ENCODE measurements around the gene RBM19.
"Not testable (repeated sequence)": the region's sequence is repeated elsewhere in the genome, so short reads cannot be mapped to it uniquely, and the experiment has no call there.

The RBM19 gene

DNA sequence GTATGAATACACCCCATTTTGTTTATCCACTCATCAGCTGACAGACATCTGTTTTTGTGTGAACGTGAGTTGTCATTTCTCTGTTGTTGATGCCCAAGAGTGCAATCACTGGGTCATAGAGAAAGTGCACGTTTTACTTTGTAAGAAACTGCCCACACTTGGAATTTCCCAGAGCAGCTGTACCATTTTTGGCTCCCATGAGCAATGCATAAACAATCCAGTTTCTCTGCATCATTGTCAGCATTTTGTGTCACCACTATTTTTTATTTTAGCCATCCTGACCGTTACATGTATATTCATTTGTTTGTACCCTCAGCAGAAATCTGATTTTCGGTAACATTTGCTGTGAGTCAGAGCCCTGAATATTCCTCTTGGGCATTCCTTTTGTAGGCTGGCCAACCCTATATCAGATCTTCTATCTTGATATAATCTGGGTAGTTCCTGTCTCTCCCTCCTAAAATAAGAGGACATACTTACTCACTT is 62.7 kb downstream of the RBM19 start:
- Histone ChIP-seq H3K4me2 (ENCODE audit: low read length) (no peak overlapping the region), H3K27ac (ENCODE audit: low read depth, low read length) (no peak overlapping the region), H3K4me1 (ENCODE audit: control insufficient read depth, low read length) (no peaks in the 10 kb centered on the region), H3K79me2 (ENCODE audit: control insufficient read depth, low read length) (no peaks in the 10 kb centered on the region), H3K4me3 (ENCODE audit: low read length) (no peak overlapping the region), H3K9me3 (ENCODE audit: control insufficient read depth, insufficient read depth, low read length) (no peaks in the 10 kb centered on the region), H3K9me2 (replicated peaks; ENCODE audit: control insufficient read depth, low read length) (no peaks in the 10 kb centered on the region), H4K20me1 (ENCODE audit: control insufficient read depth, insufficient read depth, low read depth, low read length) (no peaks in the 10 kb centered on the region), H3K27me3 (ENCODE audit: control insufficient read depth, low read length) (no peaks in the 10 kb centered on the region), H3K36me3 (ENCODE audit: control insufficient read depth, low read length) (peaks cover 10% of the 10 kb centered on the region; the same call in 1 of the 2 replicates), H3F3A (ENCODE audit: control insufficient read depth, insufficient read depth) (no peaks in the 10 kb centered on the region)
- TF ChIP-seq, protein P1, sequence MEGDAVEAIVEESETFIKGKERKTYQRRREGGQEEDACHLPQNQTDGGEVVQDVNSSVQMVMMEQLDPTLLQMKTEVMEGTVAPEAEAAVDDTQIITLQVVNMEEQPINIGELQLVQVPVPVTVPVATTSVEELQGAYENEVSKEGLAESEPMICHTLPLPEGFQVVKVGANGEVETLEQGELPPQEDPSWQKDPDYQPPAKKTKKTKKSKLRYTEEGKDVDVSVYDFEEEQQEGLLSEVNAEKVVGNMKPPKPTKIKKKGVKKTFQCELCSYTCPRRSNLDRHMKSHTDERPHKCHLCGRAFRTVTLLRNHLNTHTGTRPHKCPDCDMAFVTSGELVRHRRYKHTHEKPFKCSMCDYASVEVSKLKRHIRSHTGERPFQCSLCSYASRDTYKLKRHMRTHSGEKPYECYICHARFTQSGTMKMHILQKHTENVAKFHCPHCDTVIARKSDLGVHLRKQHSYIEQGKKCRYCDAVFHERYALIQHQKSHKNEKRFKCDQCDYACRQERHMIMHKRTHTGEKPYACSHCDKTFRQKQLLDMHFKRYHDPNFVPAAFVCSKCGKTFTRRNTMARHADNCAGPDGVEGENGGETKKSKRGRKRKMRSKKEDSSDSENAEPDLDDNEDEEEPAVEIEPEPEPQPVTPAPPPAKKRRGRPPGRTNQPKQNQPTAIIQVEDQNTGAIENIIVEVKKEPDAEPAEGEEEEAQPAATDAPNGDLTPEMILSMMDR (IDR thresholded peaks at IDR 0.05; ENCODE audit: low read depth, low read length, poor library complexity, severe bottlenecking) = no peak
- no peak for TF ChIP-seq EZH2phosphoT487 (IDR thresholded peaks at IDR 0.05; ENCODE audit: borderline replicate concordance, low read length)

DNA sequence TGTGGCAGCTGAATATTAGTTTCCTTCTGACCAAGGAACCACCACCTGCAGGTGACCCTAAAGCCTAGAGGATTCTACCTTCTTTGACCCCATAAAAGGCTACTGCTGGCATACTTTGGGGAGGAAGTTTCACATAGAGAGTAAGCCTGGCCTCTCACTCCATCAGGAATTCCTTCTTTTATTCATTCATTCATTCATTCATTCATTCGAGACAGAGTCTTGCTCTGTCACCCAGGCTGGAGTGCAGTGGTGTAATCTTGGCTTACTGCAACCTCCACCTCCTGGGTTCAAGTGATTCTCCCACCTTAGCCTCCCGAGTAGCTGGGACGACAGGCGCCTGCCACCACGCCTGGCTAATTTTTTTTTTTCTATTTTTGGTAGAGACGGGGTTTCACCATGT is 64.8 kb downstream of the RBM19 start:
- not testable (repeated sequence) for H3K4me1 ChIP-seq (ENCODE audit: control insufficient read depth, low read length); H3K4me2 ChIP-seq (ENCODE audit: low read length); H3K27ac ChIP-seq (ENCODE audit: low read depth, low read length); H3K79me2 ChIP-seq (ENCODE audit: control insufficient read depth, low read length); H3K9me3 ChIP-seq (ENCODE audit: control insufficient read depth, insufficient read depth, low read length); H3K4me3 ChIP-seq (ENCODE audit: low read length); H3F3A ChIP-seq (ENCODE audit: control insufficient read depth, insufficient read depth); H3K9me2 ChIP-seq (replicated peaks; ENCODE audit: control insufficient read depth, low read length); H3K27me3 ChIP-seq (ENCODE audit: control insufficient read depth, low read length); H4K20me1 ChIP-seq (ENCODE audit: control insufficient read depth, insufficient read depth, low read depth, low read length)
- H3K36me3 ChIP-seq (ENCODE audit: control insufficient read depth, low read length) = peaks cover 10% of the 10 kb centered on the region; the same call in 1 of the 2 replicates

DNA sequence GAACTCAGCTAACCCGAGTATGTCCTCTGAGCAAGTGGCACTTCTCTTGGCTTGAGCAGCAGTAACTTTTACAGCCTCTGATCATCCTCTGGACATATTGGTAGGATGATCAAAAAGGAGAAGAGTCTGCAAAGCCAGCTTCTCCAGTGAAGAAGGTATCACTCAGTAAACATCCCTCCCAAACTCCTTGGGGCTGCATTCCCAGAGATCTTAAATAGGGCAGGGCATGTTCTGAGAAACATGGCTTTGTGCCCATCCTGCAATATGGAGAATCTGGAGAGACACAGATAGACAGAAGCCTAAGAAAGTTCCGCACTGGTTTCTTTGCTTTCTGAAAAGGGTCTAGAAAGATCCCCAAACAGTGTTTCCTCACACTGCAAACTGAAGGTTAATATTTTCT is 65.4 kb downstream of the RBM19 start:
- Histone ChIP-seq H4K20me1 (ENCODE audit: control insufficient read depth, insufficient read depth, low read depth, low read length) (no peaks in the 10 kb centered on the region), H3K9me2 (replicated peaks; ENCODE audit: control insufficient read depth, low read length) (no peaks in the 10 kb centered on the region), H3K9me3 (ENCODE audit: control insufficient read depth, insufficient read depth, low read length) (no peaks in the 10 kb centered on the region), H3K27ac (ENCODE audit: low read depth, low read length) (no peak overlapping the region), H3K4me2 (ENCODE audit: low read length) (no peak overlapping the region), H3K4me3 (ENCODE audit: low read length) (no peak overlapping the region), H3K79me2 (ENCODE audit: control insufficient read depth, low read length) (no peaks in the 10 kb centered on the region), H3K4me1 (ENCODE audit: control insufficient read depth, low read length) (no peaks in the 10 kb centered on the region), H3K27me3 (ENCODE audit: control insufficient read depth, low read length) (no peaks in the 10 kb centered on the region), H3K36me3 (ENCODE audit: control insufficient read depth, low read length) (peaks cover 10% of the 10 kb centered on the region; the same call in 1 of the 2 replicates), H3F3A (ENCODE audit: control insufficient read depth, insufficient read depth) (no peaks in the 10 kb centered on the region)
- TF ChIP-seq, protein P1 (IDR thresholded peaks at IDR 0.05; ENCODE audit: low read depth, low read length, poor library complexity, severe bottlenecking) = no peak
- no peak for TF ChIP-seq EZH2phosphoT487 (IDR thresholded peaks at IDR 0.05; ENCODE audit: borderline replicate concordance, low read length)

DNA sequence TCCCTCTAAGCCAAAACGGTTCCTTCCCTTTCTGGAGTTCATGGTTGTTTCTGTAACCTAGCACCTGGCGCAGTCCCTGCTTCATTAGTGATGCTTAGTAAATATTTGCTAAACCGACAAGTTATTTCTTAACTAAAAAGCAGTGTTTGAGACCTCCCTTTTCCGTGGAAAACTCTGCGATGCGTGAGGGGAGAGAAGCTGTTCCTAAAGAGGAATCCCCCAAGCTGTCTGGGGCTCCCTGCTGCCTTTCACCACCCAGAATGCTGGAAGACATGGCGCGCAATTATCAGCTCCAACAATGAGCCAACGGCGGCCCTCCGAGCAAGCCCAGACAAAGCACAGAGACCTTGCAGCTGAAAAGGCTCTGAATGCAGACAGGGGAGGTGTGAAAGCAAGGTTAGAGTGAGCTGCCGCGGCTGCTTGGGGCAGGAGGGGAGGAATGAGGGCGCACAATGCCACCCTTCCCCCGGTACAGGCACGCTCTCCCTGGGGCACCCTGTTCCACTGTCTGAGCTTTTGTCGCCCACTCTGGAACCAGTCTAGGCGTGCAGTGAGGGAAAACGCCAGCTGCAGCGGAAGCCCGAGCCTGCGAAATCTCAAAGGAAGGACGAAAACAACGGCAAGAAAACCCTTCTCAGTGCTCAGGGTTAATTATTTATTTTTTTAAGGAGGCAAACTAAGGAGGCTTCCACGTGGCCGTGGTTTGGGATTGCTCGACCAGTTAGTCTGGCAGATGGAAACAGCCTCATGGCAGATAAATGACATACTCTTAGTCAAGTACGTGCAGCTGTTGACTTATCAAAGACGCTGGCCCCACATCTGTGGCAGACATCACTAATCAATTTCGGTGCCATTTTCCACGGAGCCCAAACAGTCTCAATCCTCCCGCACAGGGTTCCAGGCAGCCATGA is 66.3 kb downstream of the RBM19 start:
- H3F3A ChIP-seq (ENCODE audit: control insufficient read depth, insufficient read depth) = no peaks in the 10 kb centered on the region
- H3K9me3 ChIP-seq (ENCODE audit: control insufficient read depth, insufficient read depth, low read length) = no peaks in the 10 kb centered on the region
- H3K9me2 ChIP-seq (replicated peaks; ENCODE audit: control insufficient read depth, low read length) = no peaks in the 10 kb centered on the region
- H3K4me2 ChIP-seq (ENCODE audit: low read length) = no peak overlapping the region
- no peak for TF ChIP-seq EZH2phosphoT487 (IDR thresholded peaks at IDR 0.05; ENCODE audit: borderline replicate concordance, low read length)
- TF ChIP-seq, protein P1 (IDR thresholded peaks at IDR 0.05; ENCODE audit: low read depth, low read length, poor library complexity, severe bottlenecking) = no peak
- no peaks in the 10 kb centered on the region for H3K4me1 ChIP-seq (ENCODE audit: control insufficient read depth, low read length)
- no peak overlapping the region for H3K27ac ChIP-seq (ENCODE audit: low read depth, low read length)
- peaks cover 10% of the 10 kb centered on the region; the same call in 1 of the 2 replicates for H3K36me3 ChIP-seq (ENCODE audit: control insufficient read depth, low read length)
- H3K79me2 ChIP-seq (ENCODE audit: control insufficient read depth, low read length) = no peaks in the 10 kb centered on the region
- no peak overlapping the region for H3K4me3 ChIP-seq (ENCODE audit: low read length)
- no peaks in the 10 kb centered on the region for H4K20me1 ChIP-seq (ENCODE audit: control insufficient read depth, insufficient read depth, low read depth, low read length)
- no peaks in the 10 kb centered on the region for H3K27me3 ChIP-seq (ENCODE audit: control insufficient read depth, low read length)
